Astrocyte (in vitro differentiated cells and primary cell): ENCODE data around the gene SMIM15.

Source experiments
- EZH2 ChIP-seq: IDR thresholded peaks from 2 replicates; pipeline ENCODE4 v1.6.1; 2012; ENCODE audit warnings: mild to moderate bottlenecking, low read length, inconsistent platforms; ENCODE audit not compliant: insufficient read depth
- TF ChIP-seq, protein P1 (sequence below): IDR thresholded peaks from 2 replicates; pipeline ENCODE4 v1.5.1; 2011; ENCODE audit warnings: low read depth, mild to moderate bottlenecking, inconsistent platforms, low read length, moderate library complexity; ENCODE audit not compliant: insufficient read depth

DNA sequence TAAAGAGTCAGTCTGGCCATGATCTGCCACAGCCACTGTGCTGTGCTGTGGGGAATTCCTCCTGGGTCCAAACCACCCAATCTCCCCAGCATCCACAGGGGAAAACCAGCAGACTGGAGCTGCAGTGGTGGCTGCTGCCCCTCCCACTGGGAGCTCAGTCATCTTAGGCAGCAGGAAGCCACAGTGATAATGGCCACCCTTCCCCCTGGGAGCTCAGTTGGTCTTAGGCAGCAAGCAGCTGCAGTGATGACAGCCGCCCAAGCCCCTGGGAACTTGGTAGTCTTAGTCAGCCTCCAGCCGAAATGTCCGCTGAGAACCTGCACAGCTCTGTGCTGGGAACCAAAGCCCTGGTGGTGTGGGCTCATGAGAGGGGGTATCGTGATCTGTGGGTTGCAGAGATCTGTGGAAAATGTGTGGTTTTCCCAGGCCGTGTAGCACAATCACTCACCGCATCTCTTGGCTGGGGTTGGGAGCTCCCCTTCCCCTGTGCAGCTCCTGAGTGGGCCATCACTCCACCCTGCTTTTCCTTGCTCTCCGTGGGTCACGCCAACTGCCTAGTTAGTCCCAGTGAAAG, 38.4 kb upstream of the SMIM15 start:
- no peak for TF ChIP-seq EZH2
- TF ChIP-seq, protein P1, sequence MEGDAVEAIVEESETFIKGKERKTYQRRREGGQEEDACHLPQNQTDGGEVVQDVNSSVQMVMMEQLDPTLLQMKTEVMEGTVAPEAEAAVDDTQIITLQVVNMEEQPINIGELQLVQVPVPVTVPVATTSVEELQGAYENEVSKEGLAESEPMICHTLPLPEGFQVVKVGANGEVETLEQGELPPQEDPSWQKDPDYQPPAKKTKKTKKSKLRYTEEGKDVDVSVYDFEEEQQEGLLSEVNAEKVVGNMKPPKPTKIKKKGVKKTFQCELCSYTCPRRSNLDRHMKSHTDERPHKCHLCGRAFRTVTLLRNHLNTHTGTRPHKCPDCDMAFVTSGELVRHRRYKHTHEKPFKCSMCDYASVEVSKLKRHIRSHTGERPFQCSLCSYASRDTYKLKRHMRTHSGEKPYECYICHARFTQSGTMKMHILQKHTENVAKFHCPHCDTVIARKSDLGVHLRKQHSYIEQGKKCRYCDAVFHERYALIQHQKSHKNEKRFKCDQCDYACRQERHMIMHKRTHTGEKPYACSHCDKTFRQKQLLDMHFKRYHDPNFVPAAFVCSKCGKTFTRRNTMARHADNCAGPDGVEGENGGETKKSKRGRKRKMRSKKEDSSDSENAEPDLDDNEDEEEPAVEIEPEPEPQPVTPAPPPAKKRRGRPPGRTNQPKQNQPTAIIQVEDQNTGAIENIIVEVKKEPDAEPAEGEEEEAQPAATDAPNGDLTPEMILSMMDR = no peak
